ENCODE results near the gene MAN1C1. TPM values are rescaled to one million over a fixed set of nuclear protein-coding genes. Genes with fewer than 3 reads are reported as not detected.

MAN1C1 gene
- total and polyA plus RNA-seq, 3 experiments from 2014 or later = 2.8 to 5.6 (median 3.6) TPM

GRCh38 chr1:25650289-25650576 is 33.6 kb downstream of the MAN1C1 start:
- Histone ChIP-seq H3K27me3 (ENCODE audit: insufficient read depth, low read length, poor library complexity, severe bottlenecking) (no peaks in the 10 kb centered on the region), H3K27ac (ENCODE audit: low read depth, low read length) (no peak overlapping the region), H3K4me3 (ENCODE audit: low read length) (no peak overlapping the region), H3K36me3 (ENCODE audit: insufficient read depth, low read length) (no peaks in the 10 kb centered on the region), H3K4me1 (ENCODE audit: insufficient read depth, low read length) (peaks cover 32% of the 10 kb centered on the region), H3K9me3 (ENCODE audit: low read length) (no peaks in the 10 kb centered on the region)
- ChIA-PET CTCF (no interaction called here), POLR2A (no interaction called here)
- peaks cover 7 to 34% (median 20%) of the 10 kb centered on the region in 3 donors for H3K4me1 Mint-ChIP-seq
- no peak overlapping the region for H3K4me3 Mint-ChIP-seq
- peak overlapping the region in 1 of 8 donors; percentile 72 for H3K27ac Mint-ChIP-seq
- peaks cover 0 to 24% (median 8%) of the 10 kb centered on the region in 3 donors for H3K36me3 Mint-ChIP-seq
- no peaks in the 10 kb centered on the region for H3K9me3 Mint-ChIP-seq
- peaks cover 0 to 3% of the 10 kb centered on the region in 2 donors for H3K27me3 Mint-ChIP-seq
- DNase-seq = no peak

GRCh38 chr1:25651036-25651640 is 34.5 kb downstream of the MAN1C1 start:
- peaks cover 0 to 20% (median 14%) of the 10 kb centered on the region in 3 donors for H3K36me3 Mint-ChIP-seq

GRCh38 chr1:25651824-25652741 is 35.5 kb downstream of the MAN1C1 start:
- H3K36me3 ChIP-seq (ENCODE audit: insufficient read depth, low read length) = no peaks in the 10 kb centered on the region
- H3K4me1 Mint-ChIP-seq = peaks cover 1 to 27% (median 17%) of the 10 kb centered on the region in 3 donors
- no peaks in the 10 kb centered on the region for H3K9me3 Mint-ChIP-seq
- H3K27ac Mint-ChIP-seq = no peak overlapping the region
- no peaks in the 10 kb centered on the region for H3K27me3 ChIP-seq (ENCODE audit: insufficient read depth, low read length, poor library complexity, severe bottlenecking)
- CTCF ChIA-PET = no interaction called here
- POLR2A ChIA-PET = no interaction called here
- H3K27me3 Mint-ChIP-seq = peaks cover 0 to 3% of the 10 kb centered on the region in 2 donors
- peaks cover 24% of the 10 kb centered on the region for H3K4me1 ChIP-seq (ENCODE audit: insufficient read depth, low read length)
- no peak overlapping the region for H3K4me3 ChIP-seq (ENCODE audit: low read length)
- H3K9me3 ChIP-seq (ENCODE audit: low read length) = no peaks in the 10 kb centered on the region
- H3K36me3 Mint-ChIP-seq = peaks cover 0 to 15% (median 9%) of the 10 kb centered on the region in 3 donors
- no peak overlapping the region for H3K27ac ChIP-seq (ENCODE audit: low read depth, low read length)
- no peak overlapping the region for H3K4me3 Mint-ChIP-seq
- no peak for DNase-seq

More at GRCh38 chr1:25651036-25651640, 34.5 kb downstream of the MAN1C1 start:
- no peak overlapping the region for H3K4me3 Mint-ChIP-seq
- Histone ChIP-seq H3K27me3 (ENCODE audit: insufficient read depth, low read length, poor library complexity, severe bottlenecking) (no peaks in the 10 kb centered on the region), H3K9me3 (ENCODE audit: low read length) (no peaks in the 10 kb centered on the region), H3K27ac (ENCODE audit: low read depth, low read length) (no peak overlapping the region), H3K36me3 (ENCODE audit: insufficient read depth, low read length) (no peaks in the 10 kb centered on the region), H3K4me3 (ENCODE audit: low read length) (no peak overlapping the region), H3K4me1 (ENCODE audit: insufficient read depth, low read length) (peaks cover 28% of the 10 kb centered on the region)
- ChIA-PET CTCF (no interaction called here), POLR2A (no interaction called here)
- H3K27me3 Mint-ChIP-seq = peaks cover 0 to 3% of the 10 kb centered on the region in 2 donors
- H3K27ac Mint-ChIP-seq = peak overlapping the region in 1 of 8 donors; percentile 72
- H3K9me3 Mint-ChIP-seq = no peaks in the 10 kb centered on the region
- peaks cover 6 to 29% (median 18%) of the 10 kb centered on the region in 3 donors for H3K4me1 Mint-ChIP-seq
- no peak for DNase-seq

- ChIA-PET CTCF (no interaction called here), POLR2A (no interaction called here)
- Mint-ChIP-seq H3K4me3 (no peak overlapping the region), H3K27ac (peak overlapping the region in 1 of 8 donors; percentile 91), H3K36me3 (peaks cover 0 to 19% (median 9%) of the 10 kb centered on the region in 3 donors), H3K27me3 (peaks cover 0 to 3% of the 10 kb centered on the region in 2 donors), H3K9me3 (no peaks in the 10 kb centered on the region), H3K4me1 (peaks cover 1 to 24% (median 14%) of the 10 kb centered on the region in 3 donors)
- Histone ChIP-seq H3K27me3 (ENCODE audit: insufficient read depth, low read length, poor library complexity, severe bottlenecking) (no peaks in the 10 kb centered on the region), H3K4me1 (ENCODE audit: insufficient read depth, low read length) (peaks cover 19% of the 10 kb centered on the region), H3K36me3 (ENCODE audit: insufficient read depth, low read length) (no peaks in the 10 kb centered on the region), H3K4me3 (ENCODE audit: low read length) (no peak overlapping the region), H3K9me3 (ENCODE audit: low read length) (no peaks in the 10 kb centered on the region), H3K27ac (ENCODE audit: low read depth, low read length) (no peak overlapping the region)
- DNase-seq = no peak
Measured at GRCh38 chr1:25653558-25653957, 37.0 kb downstream of the MAN1C1 start.

GRCh38 chr1:25654109-25654660 is 37.6 kb downstream of the MAN1C1 start:
- H3K27me3 Mint-ChIP-seq = peaks cover 0 to 3% of the 10 kb centered on the region in 2 donors
- H3K4me1 Mint-ChIP-seq = peaks cover 1 to 17% (median 10%) of the 10 kb centered on the region in 3 donors
- peaks cover 0 to 22% (median 9%) of the 10 kb centered on the region in 3 donors for H3K36me3 Mint-ChIP-seq
- POLR2A ChIA-PET = no interaction called here
- no peak for DNase-seq
- H3K9me3 Mint-ChIP-seq = no peaks in the 10 kb centered on the region
- Histone ChIP-seq H3K27me3 (ENCODE audit: insufficient read depth, low read length, poor library complexity, severe bottlenecking) (no peaks in the 10 kb centered on the region), H3K4me3 (ENCODE audit: low read length) (no peak overlapping the region), H3K4me1 (ENCODE audit: insufficient read depth, low read length) (peaks cover 13% of the 10 kb centered on the region), H3K27ac (ENCODE audit: low read depth, low read length) (no peak overlapping the region), H3K9me3 (ENCODE audit: low read length) (no peaks in the 10 kb centered on the region), H3K36me3 (ENCODE audit: insufficient read depth, low read length) (no peaks in the 10 kb centered on the region)
- no peak overlapping the region for H3K4me3 Mint-ChIP-seq
- CTCF ChIA-PET = no interaction called here
- H3K27ac Mint-ChIP-seq = peak overlapping the region in 1 of 8 donors; percentile 73

- Histone ChIP-seq H3K36me3 (ENCODE audit: insufficient read depth, low read length) (no peaks in the 10 kb centered on the region), H3K9me3 (ENCODE audit: low read length) (no peaks in the 10 kb centered on the region), H3K27me3 (ENCODE audit: insufficient read depth, low read length, poor library complexity, severe bottlenecking) (no peaks in the 10 kb centered on the region), H3K27ac (ENCODE audit: low read depth, low read length) (no peak overlapping the region), H3K4me1 (ENCODE audit: insufficient read depth, low read length) (peaks cover 23% of the 10 kb centered on the region), H3K4me3 (ENCODE audit: low read length) (no peak overlapping the region)
- ChIA-PET CTCF (no interaction called here), POLR2A (no interaction called here)
- DNase-seq = no peak
- Mint-ChIP-seq H3K27me3 (peaks cover 0 to 2% of the 10 kb centered on the region in 2 donors), H3K4me1 (peaks cover 1 to 10% (median 5%) of the 10 kb centered on the region in 3 donors), H3K9me3 (no peaks in the 10 kb centered on the region), H3K4me3 (no peak overlapping the region), H3K36me3 (peaks cover 0 to 24% (median 9%) of the 10 kb centered on the region in 3 donors), H3K27ac (no peak overlapping the region)
Measured at GRCh38 chr1:25657121-25657882, 40.7 kb downstream of the MAN1C1 start.

GRCh38 chr1:25657883-25658760 is 41.5 kb downstream of the MAN1C1 start:
- Mint-ChIP-seq H3K4me1 (peaks cover 1 to 10% (median 5%) of the 10 kb centered on the region in 3 donors), H3K4me3 (no peak overlapping the region), H3K36me3 (peaks cover 0 to 22% (median 9%) of the 10 kb centered on the region in 3 donors), H3K27me3 (peaks cover 0 to 2% of the 10 kb centered on the region in 2 donors), H3K9me3 (no peaks in the 10 kb centered on the region), H3K27ac (no peak overlapping the region)
- H3K4me1 ChIP-seq (ENCODE audit: insufficient read depth, low read length) = peaks cover 23% of the 10 kb centered on the region
- DNase-seq = no peak
- no peaks in the 10 kb centered on the region for H3K27me3 ChIP-seq (ENCODE audit: insufficient read depth, low read length, poor library complexity, severe bottlenecking)
- POLR2A ChIA-PET = no interaction called here
- no peaks in the 10 kb centered on the region for H3K9me3 ChIP-seq (ENCODE audit: low read length)
- H3K4me3 ChIP-seq (ENCODE audit: low read length) = no peak overlapping the region
- H3K27ac ChIP-seq (ENCODE audit: low read depth, low read length) = no peak overlapping the region
- no peaks in the 10 kb centered on the region for H3K36me3 ChIP-seq (ENCODE audit: insufficient read depth, low read length)
- CTCF ChIA-PET = no interaction called here
